SIG-M5 treated with dmso at 0.1 percent for 504 hours (cell line): ENCODE measurements around the gene CLIC3.

ENCODE experiments used
- DNase-seq: peaks from one replicate; lab custom pipeline; 2025; ENCODE audit not compliant: unreplicated experiment; lab: John Stamatoyannopoulos, UW

The CLIC3 gene

GRCh38 chr9:136968333-136969127 is 27.8 kb downstream of the CLIC3 start:
- DNase-seq = no peak

GRCh38 chr9:136965771-136966484 is 30.4 kb downstream of the CLIC3 start:
- DNase-seq = no peak

- no peak for DNase-seq
Measured at GRCh38 chr9:136964833-136965422, 31.4 kb downstream of the CLIC3 start.

GRCh38 chr9:136964171-136964689 is 32.1 kb downstream of the CLIC3 start:
- DNase-seq = no peak

- DNase-seq = no peak
Measured at GRCh38 chr9:136963751-136964150, 32.6 kb downstream of the CLIC3 start.

GRCh38 chr9:136963341-136963740 is 33.0 kb downstream of the CLIC3 start:
- no peak for DNase-seq

GRCh38 chr9:136962701-136963248 is 33.6 kb downstream of the CLIC3 start:
- DNase-seq = no peak

- no peak for DNase-seq
Measured at GRCh38 chr9:136962163-136962562, 34.2 kb downstream of the CLIC3 start.

- no peak for DNase-seq
Measured at GRCh38 chr9:136961279-136962065, 34.9 kb downstream of the CLIC3 start.

GRCh38 chr9:136960938-136961275 is 35.5 kb downstream of the CLIC3 start:
- DNase-seq = no peak

- no peak for DNase-seq
Measured at GRCh38 chr9:136960212-136960937, 36.0 kb downstream of the CLIC3 start.

- no peak for DNase-seq
Measured at GRCh38 chr9:136958898-136959850, 37.2 kb downstream of the CLIC3 start.

- no peak for DNase-seq
Measured at GRCh38 chr9:136958473-136958872, 37.9 kb downstream of the CLIC3 start.

- no peak for DNase-seq
Measured at GRCh38 chr9:136957901-136958300, 38.5 kb downstream of the CLIC3 start.

GRCh38 chr9:136957461-136957860 is 38.9 kb downstream of the CLIC3 start:
- DNase-seq = no peak

GRCh38 chr9:136956604-136957003 is 39.8 kb downstream of the CLIC3 start:
- DNase-seq = no peak

- no peak for DNase-seq
Measured at GRCh38 chr9:136955943-136956335, 40.4 kb downstream of the CLIC3 start.

- DNase-seq = no peak
Measured at GRCh38 chr9:136955202-136955942, 41.0 kb downstream of the CLIC3 start.
